Stimulated activated CD8-positive, alpha-beta memory T cell treated with anti-CD3 and anti-CD28 coated beads, Interleukin-7, amount 100 ng/mL, for 1 hour (primary cell): ENCODE results near the gene SPATC1L.

ENCODE experiments used
- DNase-seq, 2 donors: peaks; one replicate each; pipeline ENCODE4 v3.0.0-alpha.2; 2020; ENCODE audit warnings: low read depth in 2 of 2

SPATC1L gene

DNA sequence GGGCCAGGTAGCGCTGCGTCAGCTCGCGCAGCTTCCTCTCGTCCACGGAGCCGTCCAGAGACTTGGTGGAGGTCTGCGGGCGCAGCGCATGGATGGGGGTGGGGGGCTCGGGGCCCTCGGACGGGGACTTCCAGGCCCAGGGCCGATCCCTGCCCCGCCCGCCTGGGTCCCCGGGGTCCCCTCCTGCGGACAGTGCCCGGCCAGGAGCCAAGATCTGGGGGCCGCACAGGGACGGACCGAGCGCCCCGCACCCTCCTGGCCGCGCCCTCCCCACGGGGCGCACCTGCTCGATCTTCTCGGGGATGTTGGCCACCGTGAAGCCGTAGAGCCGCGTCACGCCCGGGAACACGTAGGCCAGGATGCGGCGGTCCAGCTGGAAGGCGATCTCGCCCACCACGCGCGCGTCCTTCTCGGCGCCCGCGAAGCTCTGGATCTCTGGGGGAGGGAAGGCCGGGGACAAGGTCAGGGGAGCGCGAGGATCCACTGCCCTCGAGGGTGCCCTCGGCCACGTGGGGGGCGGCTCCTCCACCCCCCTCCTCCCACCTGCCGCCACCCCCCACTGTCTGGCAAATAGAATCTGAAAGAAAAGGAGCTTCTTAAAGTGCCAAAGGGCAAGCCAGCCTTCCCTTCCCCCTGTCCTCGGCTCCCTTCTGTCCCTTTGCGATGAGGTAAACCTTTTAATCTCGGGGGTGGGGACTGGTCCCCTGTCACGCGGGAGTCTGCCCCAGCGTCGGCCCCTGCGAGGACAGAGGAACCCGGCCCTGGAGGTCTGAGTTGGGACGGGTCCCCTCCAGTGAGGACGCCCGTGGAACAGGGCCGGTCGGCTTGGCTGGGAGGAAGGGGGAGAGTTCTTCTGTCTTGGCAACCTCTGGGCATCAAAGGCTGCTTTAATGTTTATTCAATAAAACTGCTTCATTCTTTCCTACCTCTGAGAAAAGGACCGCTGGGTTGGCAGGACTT, 22.3 kb downstream of the SPATC1L start:
- no peak for DNase-seq

- DNase-seq: no peak
Measured at GRCh38 chr21:46160907-46161632, 23.2 kb downstream of the SPATC1L start.

- no peak for DNase-seq
Measured at GRCh38 chr21:46160657-46160906, 23.7 kb downstream of the SPATC1L start.

- no peak for DNase-seq
Measured at GRCh38 chr21:46159841-46160656, 24.2 kb downstream of the SPATC1L start.

DNA sequence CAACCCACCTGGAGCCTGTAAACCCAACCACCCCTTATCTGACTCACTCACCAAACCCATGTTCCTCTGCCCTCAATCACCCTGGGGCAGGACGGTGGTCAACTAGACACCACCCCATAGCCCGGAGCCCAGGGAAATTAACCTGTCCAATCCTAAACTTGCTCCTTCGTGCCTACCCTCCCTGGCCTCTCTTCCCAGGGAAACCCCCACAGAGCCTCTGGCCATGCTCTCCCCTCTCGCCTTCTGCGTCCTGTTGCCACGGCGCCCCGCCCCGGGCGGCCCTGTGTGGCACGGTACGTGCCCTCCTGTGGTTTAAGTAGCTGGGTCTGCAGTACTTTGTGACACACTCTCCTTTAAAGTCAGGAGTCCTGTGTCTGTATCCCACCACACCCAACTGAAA, 24.9 kb downstream of the SPATC1L start:
- no peak for DNase-seq

- no peak for DNase-seq
Measured at GRCh38 chr21:46158666-46159300, 25.5 kb downstream of the SPATC1L start.

- DNase-seq: no peak
Measured at GRCh38 chr21:46157987-46158451, 26.2 kb downstream of the SPATC1L start.

GRCh38 chr21:46157396-46157986, 26.8 kb downstream of the SPATC1L start:
- DNase-seq: no peak

GRCh38 chr21:46156678-46157077, 27.6 kb downstream of the SPATC1L start:
- no peak for DNase-seq

DNA sequence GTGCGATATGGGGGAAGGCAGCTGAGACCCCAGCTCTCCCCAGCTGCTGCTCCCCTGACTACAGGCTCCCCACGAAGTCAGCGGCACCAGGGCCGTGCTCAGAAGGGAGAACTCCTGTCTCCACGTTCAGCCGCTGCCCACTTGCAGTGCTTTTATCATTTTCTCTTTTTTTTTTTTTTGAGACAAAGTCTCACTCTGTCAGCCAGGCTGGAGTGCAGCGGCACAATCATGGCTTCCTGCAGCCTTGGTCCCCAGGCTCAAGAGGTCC, 27.9 kb downstream of the SPATC1L start:
- DNase-seq: no peak

DNA sequence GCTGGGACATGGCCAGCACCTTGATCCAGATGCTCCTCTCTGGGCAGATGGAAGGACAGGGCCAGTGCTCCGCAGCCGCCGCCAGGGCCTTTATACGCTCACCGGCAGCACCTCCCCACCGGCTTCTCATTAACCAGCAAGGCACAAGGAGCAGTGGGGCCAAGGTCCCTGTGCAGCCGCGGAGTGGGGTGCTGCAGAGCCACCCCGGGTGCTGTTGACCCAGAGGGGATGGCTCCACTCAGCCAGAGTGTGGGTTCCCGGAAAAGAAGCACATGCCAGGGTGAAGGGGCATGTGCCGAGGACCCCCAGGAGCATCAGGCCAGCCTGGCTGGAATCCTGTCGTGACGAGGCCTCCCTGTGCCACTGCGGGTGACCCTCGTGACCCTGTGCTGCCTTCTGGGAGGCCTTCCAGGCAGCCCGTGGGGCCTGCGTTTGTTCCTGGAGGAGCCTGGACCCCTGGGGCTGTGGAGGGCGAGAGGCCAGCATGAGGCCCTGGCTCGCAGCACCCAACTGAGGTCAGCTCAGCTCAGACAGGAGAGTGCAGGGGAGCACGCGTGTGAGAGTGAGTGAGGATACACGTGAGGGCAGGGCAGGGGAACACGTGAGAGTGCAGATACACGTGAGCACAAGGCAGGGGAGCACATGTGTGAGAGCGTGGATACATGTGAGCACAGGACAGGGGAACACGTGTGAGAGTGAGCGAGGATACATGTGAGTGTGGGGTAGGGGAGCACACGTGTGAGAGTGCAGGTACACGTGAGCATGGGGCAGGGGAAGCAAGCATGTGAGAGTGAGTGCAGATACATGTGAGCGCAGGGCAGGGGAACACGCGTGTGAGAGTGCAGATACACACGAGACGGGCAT, 28.5 kb downstream of the SPATC1L start, which contains the start of gene FTCD:
Gene FTCD (minus strand): TSS at position 66 of the 864 bp plus-strand sequence. CDS start 56 bp downstream, at position 10.
- no peak for DNase-seq

- DNase-seq: no peak
Measured at GRCh38 chr21:46154955-46155513, 29.2 kb downstream of the SPATC1L start.

GRCh38 chr21:46154155-46154954, 29.9 kb downstream of the SPATC1L start:
- no peak for DNase-seq

DNA sequence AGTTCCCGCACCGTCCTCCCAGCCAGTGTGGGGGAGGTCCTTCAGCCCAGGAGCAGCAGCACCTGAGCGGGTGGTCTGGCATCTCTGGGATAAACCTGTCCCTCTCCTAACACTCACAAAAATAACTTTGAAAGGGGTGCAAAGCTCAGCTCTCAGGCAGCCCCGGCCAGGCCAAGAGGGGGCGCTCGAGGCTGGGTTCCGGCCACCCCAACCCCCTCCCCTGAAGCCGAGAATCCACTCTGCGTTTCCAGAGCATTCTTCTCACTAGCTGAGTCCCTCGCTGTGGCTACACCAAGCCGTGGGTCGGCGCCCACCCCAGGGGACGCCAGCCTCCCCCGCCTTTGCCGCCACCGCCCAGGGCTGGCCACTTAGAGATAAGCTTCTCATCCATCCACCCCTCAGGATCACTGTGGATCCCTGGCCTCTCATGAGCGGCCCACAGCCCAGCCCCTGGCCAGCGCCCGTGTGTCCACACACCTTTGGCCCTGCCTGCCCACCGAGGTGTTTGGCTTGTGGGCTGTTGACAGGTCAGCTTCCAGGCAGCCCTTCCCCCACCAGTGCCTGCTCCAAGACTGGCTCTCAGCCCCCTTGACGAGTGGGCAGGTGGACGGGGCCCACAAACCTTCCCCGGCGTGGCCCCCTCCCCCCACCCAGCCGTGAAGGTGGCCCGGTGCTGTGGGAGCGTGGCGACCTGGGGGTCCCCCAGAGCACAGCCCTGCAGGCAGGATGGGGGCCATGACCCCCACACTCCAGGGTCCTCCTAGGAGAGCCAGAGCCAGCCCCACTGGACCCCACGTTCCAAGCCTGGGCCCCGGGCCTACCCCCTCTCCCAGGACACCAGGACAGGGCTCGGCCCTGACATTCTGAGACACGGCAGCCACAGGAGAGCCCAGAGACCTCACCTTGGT, 30.8 kb downstream of the SPATC1L start:
- DNase-seq: peak in 1 of 2 donors; percentile 31

DNA sequence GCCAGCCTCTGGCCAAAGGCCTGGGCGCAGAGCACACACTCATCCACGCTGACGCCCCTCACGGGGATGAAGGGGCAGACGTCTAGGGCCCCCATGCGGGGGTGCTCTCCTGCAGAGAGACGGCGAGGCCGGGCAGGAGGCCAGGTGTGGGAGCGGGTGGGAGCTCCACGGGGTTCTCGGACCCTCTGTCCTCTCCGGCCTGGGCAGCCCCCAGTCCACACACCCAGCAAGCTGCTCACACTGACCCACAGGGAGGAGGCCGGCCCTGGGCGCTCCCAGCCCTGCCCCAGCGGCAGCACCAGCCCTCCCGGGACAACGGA, 31.4 kb downstream of the SPATC1L start:
- no peak for DNase-seq

- no peak for DNase-seq
Measured at GRCh38 chr21:46151989-46152926, 32.0 kb downstream of the SPATC1L start.

DNA sequence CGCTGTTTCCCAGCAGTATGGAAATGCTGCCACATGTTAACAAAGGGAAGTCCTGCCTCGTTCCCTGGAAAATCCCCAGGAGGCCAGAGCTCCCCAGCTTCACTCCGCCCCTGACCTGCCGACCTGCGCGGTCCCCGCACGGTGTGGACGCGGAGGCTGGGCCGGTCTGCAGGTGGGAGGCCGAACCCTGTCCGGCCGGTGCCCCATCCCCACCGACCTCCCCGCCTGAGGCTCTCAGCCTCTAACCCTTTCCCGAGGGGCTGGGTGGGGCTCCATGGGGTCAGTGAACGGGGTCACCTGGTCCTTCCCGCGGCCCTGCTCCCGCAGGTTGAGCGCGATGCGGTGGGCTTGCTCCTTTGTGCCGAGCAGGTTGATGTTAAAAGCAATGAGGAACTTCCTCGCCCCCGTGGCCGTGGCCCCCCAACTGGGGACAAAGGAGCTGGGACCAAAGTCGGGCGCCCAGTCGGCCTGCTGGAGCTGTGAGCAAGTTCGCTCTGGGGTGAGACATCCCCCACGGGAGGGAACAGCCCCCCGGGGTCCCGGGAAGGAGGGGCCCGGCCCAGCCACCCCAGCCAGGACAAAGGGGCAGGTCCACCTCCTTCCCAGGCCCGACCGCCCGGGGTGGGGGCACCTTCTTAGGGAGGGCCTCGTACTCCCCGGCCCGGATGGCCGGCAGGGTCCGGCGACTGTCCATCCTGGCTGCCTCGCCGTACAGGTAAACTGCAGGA, 32.8 kb downstream of the SPATC1L start:
- no peak for DNase-seq
